HG02938 (cell line): ENCODE measurements around the gene ARRB1.

Experiments
- ATAC-seq: cut with Tn5 transposase; IDR thresholded peaks from one replicate; pipeline ENCODE4 v1.9.1; 2021; ENCODE audit warnings: mild to moderate bottlenecking, moderate library complexity; ENCODE audit not compliant: unreplicated experiment

Gene ARRB1

GRCh38 chr11:75262961-75263852, 88.3 kb downstream of the ARRB1 start:
- ATAC-seq: no peak

- no peak for ATAC-seq
These were observed 89.0 kb downstream of the ARRB1 start for GRCh38 chr11:75262436-75262835.

- no peak for ATAC-seq
These were observed 89.5 kb downstream of the ARRB1 start for GRCh38 chr11:75261902-75262361.

- no peak for ATAC-seq
These were observed 90.9 kb downstream of the ARRB1 start for GRCh38 chr11:75260396-75261170.

GRCh38 chr11:75254326-75254725, 97.1 kb downstream of the ARRB1 start:
- ATAC-seq: no peak

GRCh38 chr11:75249704-75250103, 101.8 kb downstream of the ARRB1 start:
- ATAC-seq: no peak

- ATAC-seq: no peak
These were observed 102.6 kb downstream of the ARRB1 start for GRCh38 chr11:75248924-75249256.

GRCh38 chr11:75246671-75247350, 104.7 kb downstream of the ARRB1 start:
- no peak for ATAC-seq

GRCh38 chr11:75246006-75246670, 105.3 kb downstream of the ARRB1 start:
- no peak for ATAC-seq

- ATAC-seq: no peak
These were observed 106.0 kb downstream of the ARRB1 start for GRCh38 chr11:75245356-75246005.

- no peak for ATAC-seq
These were observed 107.2 kb downstream of the ARRB1 start for GRCh38 chr11:75244052-75244814.

GRCh38 chr11:75242722-75243600, 108.5 kb downstream of the ARRB1 start:
- no peak for ATAC-seq

GRCh38 chr11:75241906-75242644, 109.4 kb downstream of the ARRB1 start:
- peak; percentile 30 for ATAC-seq

- peak; percentile 72 for ATAC-seq
These were observed 110.2 kb downstream of the ARRB1 start for GRCh38 chr11:75241036-75241905.

GRCh38 chr11:75240311-75241035, 111.0 kb downstream of the ARRB1 start, which contains the start of gene TPBGL:
TPBGL (plus strand) TSS chr11:75240774; CDS start chr11:75241050, 276 bp downstream.
- ATAC-seq: no peak
